Measurements from ENCODE around the gene ZDHHC14. TPM values are rescaled to one million over a fixed set of nuclear protein-coding genes. Genes with fewer than 3 reads are reported as not detected.
"Not testable (repeated sequence)": the region's sequence is repeated elsewhere in the genome, so short reads cannot be mapped to it uniquely, and the experiment has no call there.

Gene ZDHHC14
- polyA plus RNA-seq, 1 donor, result 6.7 TPM

DNA sequence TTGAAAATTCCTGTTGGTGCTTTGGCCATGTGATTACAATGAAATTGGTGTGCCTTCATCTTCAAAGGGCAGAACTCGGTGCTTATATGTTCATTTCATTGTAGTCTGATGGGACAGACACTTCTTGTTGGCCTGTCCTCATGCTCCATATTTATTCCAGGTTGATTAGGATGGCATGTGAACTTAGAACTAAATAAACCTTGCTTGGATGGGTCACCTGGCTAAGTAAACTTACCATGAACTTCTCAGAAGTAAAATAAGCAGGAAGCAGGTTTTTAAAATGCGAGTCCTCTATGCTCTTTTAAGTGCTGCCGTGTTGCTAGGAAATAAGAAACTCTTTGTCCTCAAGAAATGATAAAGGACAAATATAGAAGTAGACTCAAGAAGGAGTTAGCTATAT, 26.7 kb downstream of the ZDHHC14 start:
- DNase-seq, result no peak

DNA sequence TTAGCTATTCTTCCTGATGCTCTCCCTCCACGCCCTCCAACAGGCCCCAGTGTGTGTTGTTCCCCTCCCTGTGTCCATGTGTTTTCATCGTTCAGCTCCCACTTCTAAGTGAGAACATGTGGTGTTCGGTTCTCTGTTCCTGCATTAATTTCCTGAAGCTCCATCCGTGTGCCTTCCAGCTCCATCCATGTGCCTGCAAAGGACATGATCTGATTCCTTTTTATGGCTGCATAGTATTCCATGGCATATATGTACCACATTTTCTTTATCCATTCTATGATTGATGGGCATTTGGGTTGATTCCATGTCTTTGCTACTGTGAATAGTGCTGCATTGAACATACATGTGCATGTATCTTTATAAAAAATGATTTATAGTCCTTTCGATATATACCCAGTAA, 27.4 kb downstream of the ZDHHC14 start:
- not testable (repeated sequence) for DNase-seq

DNA sequence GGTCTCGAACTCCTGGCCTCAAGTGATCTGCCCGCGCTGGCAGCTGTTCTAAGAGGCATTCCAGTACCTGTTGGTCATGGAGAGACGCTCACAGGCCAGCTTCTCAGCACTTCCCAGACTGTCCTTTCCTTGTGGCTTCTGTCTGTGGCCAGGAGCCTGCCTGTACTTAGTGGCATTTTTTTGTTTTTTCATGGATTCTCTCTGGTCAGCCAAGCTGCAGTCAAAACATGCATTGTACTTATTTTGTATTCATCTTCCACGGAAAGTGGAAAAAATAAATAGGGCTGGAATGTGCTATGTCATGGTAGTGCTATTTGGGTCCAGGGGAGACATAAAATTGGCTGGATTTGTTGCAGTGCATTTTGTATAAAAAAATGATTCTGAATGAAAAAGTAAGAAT, 29.1 kb downstream of the ZDHHC14 start:
- no peak for DNase-seq

DNA sequence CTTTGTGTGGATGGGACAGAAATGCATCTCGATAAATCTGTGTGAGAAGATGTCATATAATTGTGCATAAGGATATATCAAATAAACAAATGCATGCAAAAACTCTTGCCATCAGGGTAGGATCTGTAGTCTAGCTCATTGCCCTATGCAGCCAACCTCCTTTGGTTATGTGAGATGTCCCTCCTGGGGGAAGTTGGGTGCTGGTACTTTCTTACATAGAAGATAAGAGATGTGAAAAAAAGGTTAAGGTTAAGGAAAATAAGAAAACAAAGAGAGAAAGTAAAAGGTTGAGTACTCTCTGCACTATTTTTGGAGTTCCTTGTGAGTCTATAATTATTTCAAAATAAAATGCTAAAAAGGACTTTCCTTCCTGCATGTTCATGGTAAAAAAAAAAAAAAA, 30.4 kb downstream of the ZDHHC14 start:
- DNase-seq, result no peak

DNA sequence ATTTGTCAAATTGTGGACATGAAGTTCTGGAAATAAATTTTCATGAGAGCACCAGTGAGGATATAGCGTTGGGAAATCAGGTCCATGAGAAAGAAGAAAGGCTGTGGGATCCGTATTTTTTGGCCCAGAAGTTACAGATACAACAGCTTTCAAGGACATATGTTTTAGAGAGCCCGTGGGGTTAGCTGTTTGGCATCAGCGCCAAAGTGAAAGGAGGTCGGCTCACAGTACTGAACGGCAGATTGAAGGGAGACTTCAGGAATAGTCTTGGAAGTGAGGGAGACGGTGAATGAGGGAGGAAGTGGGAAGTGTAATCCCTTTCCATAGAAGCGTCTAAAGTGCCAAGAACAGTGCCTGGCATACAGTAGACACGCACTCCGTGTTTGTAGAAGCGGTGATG, 31.8 kb downstream of the ZDHHC14 start:
- DNase-seq, result no peak

DNA sequence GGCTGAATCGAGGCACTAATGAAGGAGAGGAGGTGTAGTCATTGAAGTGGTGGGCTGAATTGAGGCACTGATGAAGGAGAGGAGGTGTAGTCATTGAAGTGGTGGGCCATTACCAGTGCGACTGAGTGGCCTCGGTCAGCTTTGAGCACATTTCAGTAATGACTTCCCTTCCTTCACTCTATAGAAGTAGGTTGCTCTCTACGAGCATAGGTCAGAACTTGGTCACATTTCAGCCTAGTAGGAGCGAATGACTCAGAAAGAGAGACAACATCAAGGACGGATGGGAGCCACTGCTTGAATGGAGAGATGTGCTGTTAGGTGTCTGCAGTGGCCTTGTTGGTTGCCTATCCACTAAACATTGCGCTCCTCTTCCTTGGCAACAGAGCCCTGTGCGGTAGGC, 39.5 kb downstream of the ZDHHC14 start:
- no peak for DNase-seq

DNA sequence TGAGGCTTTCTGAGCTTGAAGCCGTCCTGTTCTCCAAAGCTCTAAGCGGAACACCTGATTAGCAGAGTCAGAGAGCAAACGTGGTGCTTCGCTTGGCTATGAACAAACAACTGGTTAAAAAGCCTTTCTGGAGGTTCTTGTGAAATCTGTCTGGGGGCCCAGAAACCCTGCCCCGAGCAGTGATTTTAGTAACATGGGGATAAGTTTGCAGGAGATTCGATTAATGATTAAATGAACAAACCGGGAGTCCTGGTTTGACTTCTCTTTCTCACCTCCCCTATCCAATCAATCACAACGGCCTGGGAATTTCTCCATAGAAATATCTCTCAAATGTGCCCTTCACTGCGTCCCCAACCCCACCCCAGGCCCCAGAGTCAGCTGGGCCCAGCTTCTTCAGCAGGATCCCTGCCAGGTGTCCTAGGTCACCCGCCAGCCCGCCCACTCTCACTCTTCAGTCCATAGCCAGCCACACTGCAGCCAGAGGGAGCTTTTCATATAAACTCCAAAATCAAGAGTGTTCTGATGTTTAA, 43.6 kb downstream of the ZDHHC14 start:
- DNase-seq, result no peak

DNA sequence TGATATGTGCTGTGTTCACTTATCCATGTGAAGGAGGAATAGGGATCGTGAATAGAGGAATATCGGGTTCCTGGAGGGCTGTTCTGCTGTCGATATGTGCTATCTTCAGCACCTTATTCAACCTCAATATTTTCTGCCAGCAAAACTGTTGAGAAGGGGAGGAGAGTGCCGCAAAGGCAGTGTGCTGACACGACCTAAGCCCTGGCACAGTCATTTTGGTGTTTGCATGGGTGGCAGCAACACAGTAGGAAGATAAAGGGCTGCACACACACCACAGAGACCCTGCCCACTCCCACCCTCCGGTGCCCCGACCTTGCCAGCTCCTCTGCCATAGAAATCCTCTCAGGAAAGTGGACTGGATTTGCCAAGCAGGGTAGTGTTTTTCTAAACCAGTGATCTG, 47.0 kb downstream of the ZDHHC14 start:
- no peak for DNase-seq

DNA sequence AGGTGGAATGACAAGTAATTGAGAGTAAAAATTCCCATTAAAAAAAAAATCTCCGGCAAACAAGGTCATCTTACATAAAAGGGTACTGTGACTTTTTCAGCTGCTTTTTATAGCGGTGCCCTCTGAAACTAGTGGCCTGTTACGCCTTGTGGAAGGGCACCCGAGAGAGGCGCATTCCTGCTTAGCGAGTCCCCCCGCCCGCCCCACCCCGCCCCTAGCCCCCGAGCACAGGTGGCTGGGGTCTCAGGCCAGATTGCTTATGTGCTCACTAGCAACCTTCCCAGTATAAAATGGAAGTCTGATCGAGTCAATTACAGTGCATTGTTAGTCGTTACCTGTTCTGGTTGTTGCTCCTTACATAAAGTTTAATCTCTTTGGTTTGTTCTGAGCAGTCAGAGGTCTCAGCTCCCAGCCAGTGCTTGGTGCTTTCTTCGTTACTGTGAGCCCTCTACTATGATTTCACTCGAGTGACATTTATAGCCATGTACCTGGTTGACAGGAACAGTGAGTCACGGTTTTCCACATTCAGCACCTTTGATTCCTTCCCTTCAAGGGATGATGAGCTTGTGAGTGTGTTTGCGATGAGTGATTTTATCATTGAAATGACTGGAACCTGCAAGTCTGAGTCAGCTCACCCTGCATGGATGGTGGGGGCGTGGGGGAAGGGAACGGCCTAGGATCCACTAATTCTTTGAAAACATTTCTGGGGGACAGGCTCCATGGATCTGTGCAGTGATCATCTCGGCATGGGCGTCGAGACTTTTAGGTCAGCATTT, 47.6 kb downstream of the ZDHHC14 start:
- DNase-seq, result no peak

DNA sequence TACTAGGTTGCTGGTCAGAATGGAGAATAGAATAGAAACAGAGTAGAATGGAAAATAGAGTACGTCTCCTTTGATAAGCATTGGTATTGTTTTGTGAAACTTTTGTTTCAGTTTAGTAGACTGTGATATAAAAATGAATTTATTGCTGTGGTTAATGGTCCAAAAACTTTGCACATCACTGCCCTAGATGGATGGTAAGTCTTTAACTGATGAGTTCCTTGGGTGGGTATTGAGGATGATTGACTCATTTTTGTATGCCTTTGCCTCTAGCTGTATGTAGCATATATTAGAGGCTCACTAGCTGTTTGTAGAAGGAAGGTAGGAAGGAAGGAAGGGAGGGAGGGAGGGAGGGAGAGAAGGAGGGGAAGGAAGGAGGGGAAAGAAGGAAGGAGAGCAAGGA, 48.3 kb downstream of the ZDHHC14 start:
- DNase-seq, result no peak

DNA sequence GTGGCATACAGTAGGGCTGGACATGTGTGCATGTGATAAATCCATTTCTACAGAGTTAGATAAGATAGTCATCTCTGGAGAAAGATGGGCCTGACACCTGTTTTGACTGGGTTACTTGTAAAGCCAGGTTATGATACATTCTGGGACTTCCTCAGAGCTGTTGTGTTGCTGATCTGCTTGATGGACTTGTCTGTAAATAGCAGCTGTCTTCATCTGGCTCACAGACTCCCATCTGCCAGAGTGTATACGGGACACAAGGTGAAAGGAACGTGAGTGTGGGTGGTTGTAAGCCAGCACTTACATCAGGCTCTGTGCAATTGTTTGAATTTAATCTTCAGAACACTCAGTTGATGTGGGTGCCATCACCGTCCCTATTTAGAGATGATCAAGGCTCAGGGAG, 49.8 kb downstream of the ZDHHC14 start:
- DNase-seq, result no peak

DNA sequence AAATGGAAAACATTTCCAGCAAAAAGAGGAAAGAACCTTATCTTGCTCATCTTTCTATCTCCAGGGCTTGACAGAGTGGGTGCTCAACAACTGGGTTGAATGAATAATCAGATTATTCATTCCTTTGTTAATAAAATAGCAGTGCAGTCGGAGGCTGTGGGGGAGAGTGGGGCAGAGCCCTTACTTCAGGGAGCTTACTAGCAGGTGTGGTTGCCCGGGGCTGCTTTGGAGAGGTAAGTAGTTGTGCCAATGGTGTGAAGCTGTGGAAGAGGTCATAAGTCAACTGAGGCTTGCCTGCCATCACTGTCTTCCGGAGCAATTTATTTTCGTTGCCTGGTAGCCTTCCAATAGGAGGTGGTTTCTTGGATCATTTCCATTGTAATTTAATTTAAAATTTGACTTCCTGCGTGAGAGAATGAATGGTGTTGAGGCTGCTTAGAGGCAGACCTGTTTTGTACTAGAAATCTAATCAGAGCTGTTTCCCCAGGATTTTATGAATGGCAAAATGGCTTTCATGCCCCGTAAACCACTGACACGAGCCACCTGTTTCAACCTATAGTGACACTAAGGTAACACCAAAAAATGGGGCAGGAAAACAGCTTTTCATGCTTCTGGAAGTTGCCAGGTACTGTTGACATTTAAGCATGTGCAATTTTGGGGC, 51.4 kb downstream of the ZDHHC14 start:
- DNase-seq, result no peak

DNA sequence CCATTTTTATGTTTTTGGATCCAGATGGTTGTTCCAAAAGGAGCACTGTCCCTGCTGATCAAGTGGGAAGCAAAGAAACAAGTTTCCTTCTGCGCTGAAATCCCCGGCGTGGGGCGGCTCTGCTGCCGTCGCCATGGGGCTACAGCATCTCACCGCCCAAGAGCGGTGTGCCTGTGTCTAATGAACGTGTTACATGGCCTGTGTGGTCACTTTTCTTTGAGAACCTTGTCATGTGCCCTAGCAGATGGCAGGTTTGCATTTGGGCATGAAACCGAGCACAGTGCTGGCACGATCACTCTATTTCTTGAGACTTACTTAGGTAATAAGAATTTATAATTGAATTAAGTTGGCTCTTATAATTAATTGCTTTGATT, 51.9 kb downstream of the ZDHHC14 start:
- no peak for DNase-seq

DNA sequence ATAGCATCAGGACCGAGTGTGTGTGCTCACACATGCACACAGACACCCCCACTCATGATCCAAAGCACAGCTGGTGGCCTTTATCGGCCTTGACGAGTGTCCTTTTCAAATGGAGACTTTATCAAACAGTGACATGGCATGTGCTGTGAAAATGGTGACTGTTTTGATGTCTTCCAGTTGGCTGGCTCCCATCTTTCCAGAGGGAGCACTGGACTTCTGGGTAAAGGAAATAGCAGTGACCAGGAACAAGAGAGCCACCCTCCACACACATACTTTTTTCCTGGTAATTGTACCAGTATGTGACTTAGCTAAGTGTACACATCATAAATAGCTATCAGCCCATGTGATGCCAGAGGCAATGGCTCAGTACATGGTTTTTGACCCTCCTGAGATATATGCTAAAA, 52.7 kb downstream of the ZDHHC14 start:
- DNase-seq, result no peak

DNA sequence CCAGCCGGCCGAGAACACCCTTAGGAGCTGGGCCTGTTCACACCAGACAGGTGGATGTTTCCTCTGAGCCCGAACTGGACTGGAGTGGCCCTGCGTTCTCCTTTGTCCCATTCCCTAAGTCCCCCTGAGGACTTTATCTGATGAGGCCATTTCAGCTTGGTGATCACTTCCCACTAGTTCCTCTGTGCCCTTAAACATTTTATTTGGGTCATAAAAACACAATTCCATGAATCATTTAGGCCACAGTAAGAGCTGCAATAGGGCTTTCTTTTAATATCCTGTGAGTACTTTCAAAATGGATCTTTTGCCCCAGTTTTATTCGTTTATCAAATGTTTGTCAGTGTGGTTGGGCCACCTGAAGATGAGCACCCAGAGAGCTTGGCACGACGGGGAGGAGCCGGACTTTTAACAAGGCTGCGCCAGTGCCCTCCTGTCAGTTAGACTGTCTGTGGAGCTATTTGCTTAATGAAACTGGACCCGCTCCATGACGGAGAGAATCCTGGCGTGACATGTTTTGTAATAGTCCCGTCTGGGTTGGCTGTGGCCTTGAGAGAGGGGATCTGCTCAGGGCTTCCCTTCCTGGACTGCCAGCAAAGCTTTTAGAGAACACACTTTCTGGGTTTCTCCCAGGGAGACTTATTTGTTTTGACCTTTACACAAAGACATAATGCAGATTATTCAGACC, 53.5 kb downstream of the ZDHHC14 start:
- no peak for DNase-seq

DNA sequence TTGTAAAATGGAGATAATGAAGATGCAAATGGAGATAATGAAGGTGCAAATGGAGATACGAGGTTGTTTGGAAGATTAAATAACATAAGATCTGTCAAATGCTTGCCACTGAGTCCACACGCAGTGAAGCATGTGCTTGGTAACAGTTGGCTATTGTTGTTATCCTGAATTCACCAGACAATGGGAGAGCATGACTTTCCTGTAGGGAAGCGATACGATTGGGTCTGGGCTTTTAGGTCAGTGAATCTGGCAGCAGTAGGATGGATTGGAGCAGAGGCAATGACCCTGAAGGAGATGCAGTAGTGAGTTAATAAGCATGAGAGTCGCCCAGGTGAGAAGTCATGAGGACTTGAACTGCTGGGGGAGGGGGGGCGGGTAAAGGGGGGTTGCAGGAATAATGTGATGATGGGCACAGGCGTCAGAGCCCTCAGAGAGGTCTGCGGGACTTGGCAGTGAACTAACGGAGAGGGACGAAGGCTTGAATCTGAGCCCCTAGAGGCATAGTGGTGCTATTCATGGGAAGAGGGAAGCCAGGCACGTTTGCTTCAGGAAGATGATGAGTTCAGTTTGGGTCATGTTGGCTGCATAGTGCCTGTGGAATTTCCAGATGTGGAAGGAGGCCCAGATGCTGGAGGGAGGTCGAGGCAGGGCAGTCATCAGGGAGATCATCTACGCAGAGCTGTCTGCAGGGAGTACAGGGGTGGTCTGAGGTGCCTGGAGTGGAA, 55.4 kb downstream of the ZDHHC14 start:
- DNase-seq, result no peak

DNA sequence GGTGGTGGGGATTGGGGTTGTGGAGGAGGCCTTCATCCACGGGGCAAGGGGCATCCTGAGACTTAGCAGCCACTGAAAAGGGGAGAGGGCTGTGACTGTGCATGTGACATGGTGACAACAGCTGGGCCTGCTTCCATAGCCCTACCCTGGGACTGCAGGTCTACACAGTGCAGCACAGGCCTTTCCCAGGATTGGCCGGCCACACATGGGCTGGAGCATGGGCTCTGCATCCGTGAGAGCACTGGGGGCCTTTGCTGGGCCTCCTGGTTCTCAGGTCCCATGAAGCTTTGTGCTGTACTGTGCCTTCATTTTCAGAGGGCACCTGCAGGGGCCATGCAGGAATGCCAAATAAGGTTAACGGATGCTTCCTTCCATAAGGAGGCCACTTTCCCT, 56.0 kb downstream of the ZDHHC14 start:
- DNase-seq, result no peak

DNA sequence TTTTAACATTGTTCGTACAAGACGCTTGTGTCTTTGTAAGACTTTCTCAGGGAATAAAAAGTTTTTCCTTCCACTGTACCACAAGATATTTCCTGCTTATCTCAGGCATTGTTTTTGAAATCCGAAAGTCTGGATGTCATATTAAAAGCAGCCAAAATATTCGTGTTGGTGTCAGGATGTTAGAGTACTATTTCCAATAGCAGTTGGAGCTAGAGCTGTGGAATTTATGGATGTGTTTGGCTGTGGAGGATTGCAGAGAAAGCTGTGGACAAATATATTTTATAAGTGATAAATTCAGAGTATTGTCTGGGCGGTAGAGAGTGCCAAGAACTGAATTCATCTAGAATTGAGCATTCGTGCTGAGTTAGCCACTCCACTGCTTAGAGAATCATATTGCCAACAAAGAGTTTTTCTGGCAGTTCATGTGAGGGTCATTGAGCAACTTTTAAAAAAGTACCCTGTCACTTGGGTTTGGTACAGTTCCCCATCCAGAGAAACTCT, 57.7 kb downstream of the ZDHHC14 start:
- peak; percentile 53 for DNase-seq

DNA sequence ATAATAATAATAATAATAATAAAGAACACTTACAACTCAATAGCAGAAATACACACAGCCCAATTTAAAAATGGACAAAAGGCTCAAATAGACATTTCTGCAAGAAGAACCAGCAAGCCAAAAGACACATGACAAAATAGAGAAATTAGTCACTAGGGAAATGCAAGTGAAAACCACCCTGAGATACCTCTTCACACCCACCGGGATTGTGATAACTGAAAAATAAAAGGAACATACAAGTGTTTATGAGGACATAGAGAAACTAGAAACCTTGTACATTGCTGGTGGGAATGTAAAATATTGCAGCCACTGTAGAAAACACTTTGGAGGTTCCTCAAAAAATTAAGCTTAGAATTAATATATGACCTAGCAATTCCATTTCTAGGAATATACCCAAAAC, 59.2 kb downstream of the ZDHHC14 start:
- DNase-seq, result no peak

DNA sequence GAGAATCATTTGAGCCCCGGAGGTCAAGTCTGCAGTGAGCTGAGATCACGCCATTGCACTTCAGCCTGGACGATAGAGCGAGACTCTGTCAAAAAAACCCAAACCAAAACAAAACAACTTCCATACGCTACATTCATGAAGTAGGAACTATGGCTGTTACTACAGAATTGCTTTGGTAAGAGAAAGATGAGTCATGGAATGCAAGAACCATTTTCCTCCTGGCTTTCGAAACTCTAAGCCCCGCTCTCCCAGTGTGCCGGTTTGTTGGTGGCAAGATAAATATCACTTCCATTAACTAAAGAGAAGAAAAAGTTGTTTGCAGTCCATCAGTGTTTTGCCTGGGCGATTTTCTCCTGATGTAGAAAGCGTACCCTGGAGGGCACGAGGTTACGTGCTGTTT, 61.3 kb downstream of the ZDHHC14 start:
- DNase-seq, result no peak

DNA sequence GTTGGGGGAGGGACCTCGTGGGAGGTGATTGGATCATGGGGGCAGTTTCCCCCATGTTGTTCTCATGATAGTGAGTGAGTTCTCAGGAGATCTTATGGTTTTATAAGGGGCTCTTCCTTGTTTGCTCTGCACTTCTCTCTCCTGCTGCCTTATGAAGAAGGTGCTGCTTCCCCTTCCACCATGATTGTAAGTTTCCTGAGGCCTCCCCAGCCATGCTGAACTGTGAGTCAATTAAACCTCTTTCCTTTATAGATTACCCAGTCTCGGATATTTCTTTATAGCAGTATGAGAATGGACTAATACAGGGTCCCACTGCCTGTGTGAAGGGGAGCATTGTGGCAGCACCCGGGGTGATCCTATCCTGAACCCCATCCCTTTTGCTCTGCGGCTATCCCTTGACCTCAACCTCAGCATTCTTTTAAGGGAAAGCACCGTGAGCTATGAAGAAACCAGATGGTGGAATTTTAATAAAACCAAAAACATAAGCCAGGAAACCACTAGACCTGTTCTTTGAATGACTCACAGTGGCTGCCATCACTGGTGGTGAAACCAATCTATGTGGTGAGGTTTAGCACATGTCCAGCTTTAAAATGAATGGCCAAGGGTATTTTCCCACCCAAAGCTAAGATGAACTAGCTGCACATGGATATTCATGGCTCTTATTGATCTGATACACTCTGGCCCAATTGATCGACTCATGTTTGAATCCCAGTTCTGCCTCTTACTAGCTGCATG, 62.2 kb downstream of the ZDHHC14 start:
- no peak for DNase-seq
